GM06990 (cell line): Measurements from ENCODE around the gene PPP3CA.

Experiments used
- DNase-seq: peaks from one replicate; pipeline ENCODE4 v3.0.0-alpha.2; 2011; ENCODE audit not compliant: insufficient read length; ENCODE audit errors: extremely low read depth
- H3K27me3 ChIP-seq: replicated peaks from 2 replicates; pipeline ENCODE4 v1.6.0; 2011; ENCODE audit warnings: low read length; ENCODE audit not compliant: control insufficient read depth, insufficient read depth
- H3K36me3 ChIP-seq: 2 replicates; pipeline ENCODE4 v1.5.1; 2011; ENCODE audit warnings: low read length; ENCODE audit not compliant: control insufficient read depth, insufficient read depth
- H3K4me3 ChIP-seq: replicated peaks from 2 replicates; pipeline ENCODE4 v1.5.1; 2011; ENCODE audit warnings: low read depth, mild to moderate bottlenecking, control low read depth, low read length
- CTCF ChIP-seq: IDR thresholded peaks from 2 replicates; pipeline ENCODE4 v1.5.1; 2011; ENCODE audit warnings: low read length, control low read depth, mild to moderate bottlenecking, inconsistent platforms; ENCODE audit not compliant: insufficient read depth, poor library complexity, severe bottlenecking

Gene PPP3CA

GRCh38 chr4:101155368-101155767 is 192.0 kb downstream of the PPP3CA start:
- Histone ChIP-seq H3K4me3 (no peak overlapping the region), H3K36me3 (no peaks in the 10 kb centered on the region), H3K27me3 (no peaks in the 10 kb centered on the region)
- no peak for DNase-seq
- no peak for TF ChIP-seq CTCF

- DNase-seq = no peak
- no peaks in the 10 kb centered on the region for H3K36me3 ChIP-seq
- H3K27me3 ChIP-seq = no peaks in the 10 kb centered on the region
- H3K4me3 ChIP-seq = no peak overlapping the region
- TF ChIP-seq CTCF = no peak
These were observed 193.7 kb downstream of the PPP3CA start for GRCh38 chr4:101153653-101154052.

GRCh38 chr4:101152521-101152920 is 194.8 kb downstream of the PPP3CA start:
- no peaks in the 10 kb centered on the region for H3K36me3 ChIP-seq
- no peak for TF ChIP-seq CTCF
- no peak overlapping the region for H3K4me3 ChIP-seq
- no peaks in the 10 kb centered on the region for H3K27me3 ChIP-seq
- DNase-seq = no peak

- Histone ChIP-seq H3K36me3 (no peaks in the 10 kb centered on the region), H3K27me3 (no peaks in the 10 kb centered on the region), H3K4me3 (no peak overlapping the region)
- no peak for TF ChIP-seq CTCF
- no peak for DNase-seq
These were observed 198.8 kb downstream of the PPP3CA start for GRCh38 chr4:101148551-101148950.

GRCh38 chr4:101147283-101147682 is 200.0 kb downstream of the PPP3CA start:
- H3K4me3 ChIP-seq = no peak overlapping the region
- TF ChIP-seq CTCF = no peak
- no peaks in the 10 kb centered on the region for H3K36me3 ChIP-seq
- no peaks in the 10 kb centered on the region for H3K27me3 ChIP-seq
- DNase-seq = no peak

- Histone ChIP-seq H3K4me3 (no peak overlapping the region), H3K27me3 (no peaks in the 10 kb centered on the region), H3K36me3 (no peaks in the 10 kb centered on the region)
- no peak for TF ChIP-seq CTCF
- DNase-seq = no peak
These were observed 202.3 kb downstream of the PPP3CA start for GRCh38 chr4:101145021-101145420.
